GM21786 (cell line): Measurements from ENCODE around the gene ASF1A.

Experiments
- ATAC-seq: cut with Tn5 transposase; IDR thresholded peaks from one replicate; pipeline ENCODE4 v1.9.1; 2021; ENCODE audit not compliant: unreplicated experiment

Gene ASF1A

GRCh38 chr6:118881440-118882313 is 12.3 kb upstream of the ASF1A start:
- peak; percentile 88 for ATAC-seq

- ATAC-seq, result no peak
These were observed 11.5 kb upstream of the ASF1A start for GRCh38 chr6:118882314-118882905.

GRCh38 chr6:118886641-118887040 is 7.3 kb upstream of the ASF1A start:
- ATAC-seq, result no peak

GRCh38 chr6:118889163-118889562 is 4.8 kb upstream of the ASF1A start:
- no peak for ATAC-seq

GRCh38 chr6:118890997-118891790 is 2.8 kb upstream of the ASF1A start:
- peak; percentile 24 for ATAC-seq

GRCh38 chr6:118892355-118892991 is 1.5 kb upstream of the ASF1A start:
- no peak for ATAC-seq

GRCh38 chr6:118893064-118893806 is 717 bp upstream of the ASF1A start:
- ATAC-seq, result peak; percentile 8

- peak; percentile 30 for ATAC-seq
These were observed 691 bp downstream of the ASF1A start for GRCh38 chr6:118894425-118895260.

GRCh38 chr6:118895261-118895560 is 1.3 kb downstream of the ASF1A start:
- ATAC-seq, result no peak

- no peak for ATAC-seq
These were observed 1.9 kb downstream of the ASF1A start for GRCh38 chr6:118895859-118896258.

GRCh38 chr6:118896339-118897136 is 2.6 kb downstream of the ASF1A start:
- peak; percentile 22 for ATAC-seq

GRCh38 chr6:118897386-118897785 is 3.4 kb downstream of the ASF1A start:
- ATAC-seq, result no peak

GRCh38 chr6:118899948-118900347 is 6.0 kb downstream of the ASF1A start:
- no peak for ATAC-seq

- no peak for ATAC-seq
These were observed 8.8 kb downstream of the ASF1A start for GRCh38 chr6:118902726-118903125.

GRCh38 chr6:118903138-118903537 is 9.2 kb downstream of the ASF1A start:
- ATAC-seq, result no peak

GRCh38 chr6:118903691-118904090 is 9.7 kb downstream of the ASF1A start:
- no peak for ATAC-seq

- ATAC-seq, result no peak
These were observed 11.1 kb downstream of the ASF1A start for GRCh38 chr6:118905084-118905483.

- ATAC-seq, result no peak
These were observed 11.9 kb downstream of the ASF1A start for GRCh38 chr6:118905851-118906250.

GRCh38 chr6:118908441-118908840 is 14.5 kb downstream of the ASF1A start:
- ATAC-seq, result no peak
